ENCODE results near the gene CDK2AP2. TPM values are rescaled to one million over a fixed set of nuclear protein-coding genes. Genes with fewer than 3 reads are reported as not detected.
A peak's percentile ranks its signal among the peaks of the same experiment; 100 is the strongest.
"Not testable (repeated sequence)": the region's sequence is repeated elsewhere in the genome, so short reads cannot be mapped to it uniquely, and the experiment has no call there.

Gene CDK2AP2
- total RNA-seq, 1 donor from 2014 or later = 32.0 TPM

- TF ChIP-seq, protein P1, sequence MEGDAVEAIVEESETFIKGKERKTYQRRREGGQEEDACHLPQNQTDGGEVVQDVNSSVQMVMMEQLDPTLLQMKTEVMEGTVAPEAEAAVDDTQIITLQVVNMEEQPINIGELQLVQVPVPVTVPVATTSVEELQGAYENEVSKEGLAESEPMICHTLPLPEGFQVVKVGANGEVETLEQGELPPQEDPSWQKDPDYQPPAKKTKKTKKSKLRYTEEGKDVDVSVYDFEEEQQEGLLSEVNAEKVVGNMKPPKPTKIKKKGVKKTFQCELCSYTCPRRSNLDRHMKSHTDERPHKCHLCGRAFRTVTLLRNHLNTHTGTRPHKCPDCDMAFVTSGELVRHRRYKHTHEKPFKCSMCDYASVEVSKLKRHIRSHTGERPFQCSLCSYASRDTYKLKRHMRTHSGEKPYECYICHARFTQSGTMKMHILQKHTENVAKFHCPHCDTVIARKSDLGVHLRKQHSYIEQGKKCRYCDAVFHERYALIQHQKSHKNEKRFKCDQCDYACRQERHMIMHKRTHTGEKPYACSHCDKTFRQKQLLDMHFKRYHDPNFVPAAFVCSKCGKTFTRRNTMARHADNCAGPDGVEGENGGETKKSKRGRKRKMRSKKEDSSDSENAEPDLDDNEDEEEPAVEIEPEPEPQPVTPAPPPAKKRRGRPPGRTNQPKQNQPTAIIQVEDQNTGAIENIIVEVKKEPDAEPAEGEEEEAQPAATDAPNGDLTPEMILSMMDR (conservative IDR thresholded peaks at IDR 0.05) = no peak
- Mint-ChIP-seq H3K36me3 (ENCODE audit: low read depth) (peaks cover 8% of the 10 kb centered on the region), H3K9me3 (no peaks in the 10 kb centered on the region), H3K4me3 (no peak overlapping the region), H3K4me1 (peaks cover 26% of the 10 kb centered on the region), H3K27ac (ENCODE audit: unreplicated experiment) (peak overlapping the region; percentile 75), H3K27me3 (ENCODE audit: low read depth) (no peaks in the 10 kb centered on the region)
- DNase-seq (ENCODE audit: low read depth, low spot score) = no peak
These were observed 18.6 kb downstream of the CDK2AP2 start for GRCh38 chr11:67489203-67489884.

- no peak for DNase-seq (ENCODE audit: low read depth, low spot score)
- Mint-ChIP-seq H3K4me3 (peak overlapping the region; percentile 73), H3K4me1 (peaks cover 47% of the 10 kb centered on the region), H3K9me3 (peaks cover 6% of the 10 kb centered on the region), H3K27ac (ENCODE audit: unreplicated experiment) (no peak overlapping the region), H3K27me3 (ENCODE audit: low read depth) (peaks cover 3% of the 10 kb centered on the region), H3K36me3 (ENCODE audit: low read depth) (peaks cover 11% of the 10 kb centered on the region)
- TF ChIP-seq, protein P1 (conservative IDR thresholded peaks at IDR 0.05) = no peak
These were observed 21.3 kb downstream of the CDK2AP2 start for GRCh38 chr11:67486481-67487195.

GRCh38 chr11:67485873-67486361 is 22.0 kb downstream of the CDK2AP2 start:
- not testable (repeated sequence) for DNase-seq (ENCODE audit: low read depth, low spot score)

GRCh38 chr11:67484847-67485311 is 23.1 kb downstream of the CDK2AP2 start:
- no peak for DNase-seq (ENCODE audit: low read depth, low spot score)
- Mint-ChIP-seq H3K27me3 (ENCODE audit: low read depth) (peaks cover 3% of the 10 kb centered on the region), H3K9me3 (peaks cover 6% of the 10 kb centered on the region), H3K27ac (ENCODE audit: unreplicated experiment) (no peak overlapping the region), H3K4me3 (peak overlapping the region; percentile 91), H3K36me3 (ENCODE audit: low read depth) (peaks cover 11% of the 10 kb centered on the region), H3K4me1 (peaks cover 42% of the 10 kb centered on the region)
- TF ChIP-seq, protein P1 (conservative IDR thresholded peaks at IDR 0.05) = no peak

More at GRCh38 chr11:67485873-67486361, 22.0 kb downstream of the CDK2AP2 start:
- not testable (repeated sequence) for H3K27me3 Mint-ChIP-seq (ENCODE audit: low read depth); H3K9me3 Mint-ChIP-seq; H3K27ac Mint-ChIP-seq (ENCODE audit: unreplicated experiment)
- H3K36me3 Mint-ChIP-seq (ENCODE audit: low read depth) = peaks cover 11% of the 10 kb centered on the region
- peak overlapping the region; percentile 73 for H3K4me3 Mint-ChIP-seq
- peaks cover 43% of the 10 kb centered on the region for H3K4me1 Mint-ChIP-seq

DNA sequence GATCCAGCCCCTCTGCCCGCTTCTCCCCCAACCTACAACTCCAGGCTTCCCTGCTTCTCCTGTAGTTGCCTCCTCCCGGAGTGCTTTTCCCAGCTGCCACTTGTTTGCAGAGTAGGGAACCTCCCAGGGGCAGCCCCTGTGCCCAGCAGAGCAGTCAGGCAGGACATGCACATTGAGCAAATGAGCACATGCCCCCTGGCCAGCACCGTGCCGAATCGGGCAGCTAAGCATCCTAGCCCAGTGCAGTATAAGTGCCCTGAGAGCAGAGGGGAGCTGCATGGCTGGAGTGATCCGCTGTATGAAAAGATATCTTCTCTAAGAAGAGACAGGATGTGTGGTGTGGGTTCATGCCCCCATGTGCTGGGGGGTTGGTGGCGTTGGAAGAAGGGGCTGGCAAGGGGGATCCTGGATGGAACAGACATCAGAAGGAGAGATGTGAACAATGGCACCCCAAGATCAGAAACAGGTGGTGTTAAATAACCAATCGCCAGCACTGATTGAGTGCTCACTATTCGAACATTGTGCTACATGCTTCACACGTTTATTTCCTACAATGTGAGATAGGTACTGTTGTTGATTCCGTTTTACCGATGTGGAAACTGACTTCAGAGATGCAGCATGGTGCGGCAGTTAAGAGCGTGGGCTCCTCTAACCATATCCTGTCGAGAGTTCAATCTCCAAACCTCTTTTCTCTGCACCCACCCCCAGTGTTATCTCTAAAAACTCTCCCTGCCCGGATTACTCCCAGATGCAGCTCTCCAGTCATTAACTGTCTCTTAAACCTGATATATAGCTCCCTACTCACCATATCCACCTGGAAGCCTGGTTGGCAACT is 23.9 kb downstream of the CDK2AP2 start:
- Mint-ChIP-seq H3K27ac (ENCODE audit: unreplicated experiment) (peak overlapping the region; percentile 68), H3K36me3 (ENCODE audit: low read depth) (peaks cover 7% of the 10 kb centered on the region), H3K4me3 (peak overlapping the region; percentile 91), H3K27me3 (ENCODE audit: low read depth) (peaks cover 3% of the 10 kb centered on the region), H3K9me3 (peaks cover 6% of the 10 kb centered on the region), H3K4me1 (peaks cover 37% of the 10 kb centered on the region)
- DNase-seq (ENCODE audit: low read depth, low spot score) = no peak
- TF ChIP-seq, protein P1 (conservative IDR thresholded peaks at IDR 0.05) = no peak
